NCI-H2171 treated with DMSO at 0.1 percent for 48 hours (cell line): Measurements from ENCODE around the gene FSTL1.
"Not testable (repeated sequence)": the region's sequence is repeated elsewhere in the genome, so short reads cannot be mapped to it uniquely, and the experiment has no call there.

Experiments
- DNase-seq: peaks from one replicate; lab custom pipeline; 2025; lab: John Stamatoyannopoulos, UW

Gene FSTL1

DNA sequence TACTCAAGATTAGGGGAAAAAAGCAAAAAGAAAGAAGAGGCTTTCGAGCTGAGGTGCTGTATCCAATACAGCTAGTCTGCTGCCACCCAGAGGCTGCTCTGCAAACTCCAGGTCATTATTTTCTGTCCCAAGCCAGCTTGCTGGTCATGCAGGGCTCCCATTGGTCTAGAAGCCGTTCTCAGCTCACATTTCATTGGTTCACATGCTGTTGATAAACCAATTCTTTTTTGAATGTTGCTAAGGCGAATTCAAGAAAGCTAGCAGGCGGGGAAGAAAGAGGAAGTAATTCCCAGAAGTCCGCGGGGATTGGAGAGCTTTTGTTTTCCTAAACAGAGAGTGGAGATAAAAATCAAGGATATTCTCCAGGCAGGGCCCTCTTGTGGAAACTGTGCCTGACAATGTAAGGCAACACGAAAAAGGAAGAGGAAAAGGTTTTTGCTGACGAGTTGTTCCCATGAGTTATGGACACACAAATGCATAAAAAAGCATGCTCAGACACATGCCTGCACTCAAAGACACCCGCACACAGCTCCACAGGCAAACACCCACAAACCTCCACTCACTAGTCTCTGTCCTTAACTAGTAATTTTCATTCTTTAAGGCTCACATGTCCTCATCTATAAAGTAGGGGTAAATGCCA, 33.4 kb downstream of the FSTL1 start:
- peak; percentile 99 for DNase-seq

DNA sequence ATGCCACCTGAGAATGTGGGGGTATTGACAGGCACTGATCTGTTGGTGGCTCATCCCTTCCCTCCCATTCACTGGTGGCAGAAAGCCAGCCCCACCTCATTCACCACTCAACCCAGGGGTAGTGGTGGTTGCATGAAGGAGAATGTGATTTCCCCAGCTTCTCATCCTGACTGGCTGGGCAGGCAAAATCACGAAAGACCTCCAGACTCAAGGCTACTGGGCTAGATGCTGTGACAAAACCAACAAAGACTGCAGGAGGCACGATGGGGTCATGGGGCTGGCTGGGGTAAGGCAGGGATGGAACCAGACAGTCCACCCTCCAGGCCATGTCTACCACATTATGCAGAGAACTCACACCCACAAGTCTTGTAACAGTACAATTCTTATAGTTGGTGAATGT, 33.9 kb downstream of the FSTL1 start:
- no peak for DNase-seq

DNA sequence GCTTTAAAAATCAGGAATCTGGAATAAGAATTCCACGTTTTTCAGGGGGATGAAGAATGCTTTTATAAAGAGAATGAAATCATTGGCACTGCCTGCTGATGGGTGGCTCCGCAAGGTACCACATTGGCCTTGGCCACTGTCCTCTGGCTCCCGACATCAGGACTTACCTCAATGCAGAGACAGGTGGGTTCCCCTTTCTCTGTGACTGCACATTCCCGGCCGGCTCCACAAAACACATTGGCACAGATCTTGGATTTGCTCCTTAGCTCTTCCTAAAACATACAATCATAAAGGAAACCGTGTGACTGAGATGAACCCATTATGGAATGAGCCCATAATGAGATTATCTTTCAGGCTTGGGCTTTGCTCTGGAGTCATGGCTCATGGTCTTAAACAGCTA, 35.0 kb downstream of the FSTL1 start:
- no peak for DNase-seq

DNA sequence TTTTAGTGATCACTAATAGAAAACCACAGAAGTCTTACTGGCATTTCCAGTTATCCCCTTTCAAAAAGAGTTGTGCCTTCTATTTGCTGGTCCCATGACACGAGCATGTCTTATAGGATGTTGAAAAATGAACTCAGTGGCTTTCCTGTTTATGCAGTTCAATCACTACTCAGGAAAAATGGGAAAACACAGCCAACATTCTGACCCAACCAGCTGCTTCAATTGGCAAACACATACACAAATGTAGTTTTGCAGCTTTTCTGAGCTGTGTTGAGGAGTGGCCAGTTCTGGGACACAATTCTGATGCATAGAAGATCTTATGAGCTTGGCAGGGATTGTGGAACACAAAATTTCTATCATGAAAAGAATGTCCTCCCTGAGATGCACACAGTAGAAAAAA, 40.3 kb downstream of the FSTL1 start:
- DNase-seq = no peak

DNA sequence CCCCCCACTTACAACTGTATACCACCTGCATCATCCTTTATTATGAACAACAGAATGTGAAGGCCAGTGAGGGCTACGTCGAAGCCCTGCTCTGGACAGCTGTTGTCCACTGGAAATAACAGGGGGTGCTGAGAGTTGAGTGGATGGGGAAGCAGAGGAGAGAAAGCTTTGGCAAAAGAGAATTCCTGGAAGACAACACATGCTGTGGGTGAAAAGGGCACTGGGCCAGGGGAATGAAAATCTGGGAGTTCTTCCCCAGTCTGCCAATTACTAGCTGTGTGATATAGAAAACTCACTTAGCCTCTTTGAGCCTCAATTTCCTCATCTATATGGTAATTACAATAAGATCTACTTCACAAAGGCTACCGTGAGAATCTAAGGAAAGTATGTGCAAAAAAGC, 40.7 kb downstream of the FSTL1 start:
- no peak for DNase-seq

DNA sequence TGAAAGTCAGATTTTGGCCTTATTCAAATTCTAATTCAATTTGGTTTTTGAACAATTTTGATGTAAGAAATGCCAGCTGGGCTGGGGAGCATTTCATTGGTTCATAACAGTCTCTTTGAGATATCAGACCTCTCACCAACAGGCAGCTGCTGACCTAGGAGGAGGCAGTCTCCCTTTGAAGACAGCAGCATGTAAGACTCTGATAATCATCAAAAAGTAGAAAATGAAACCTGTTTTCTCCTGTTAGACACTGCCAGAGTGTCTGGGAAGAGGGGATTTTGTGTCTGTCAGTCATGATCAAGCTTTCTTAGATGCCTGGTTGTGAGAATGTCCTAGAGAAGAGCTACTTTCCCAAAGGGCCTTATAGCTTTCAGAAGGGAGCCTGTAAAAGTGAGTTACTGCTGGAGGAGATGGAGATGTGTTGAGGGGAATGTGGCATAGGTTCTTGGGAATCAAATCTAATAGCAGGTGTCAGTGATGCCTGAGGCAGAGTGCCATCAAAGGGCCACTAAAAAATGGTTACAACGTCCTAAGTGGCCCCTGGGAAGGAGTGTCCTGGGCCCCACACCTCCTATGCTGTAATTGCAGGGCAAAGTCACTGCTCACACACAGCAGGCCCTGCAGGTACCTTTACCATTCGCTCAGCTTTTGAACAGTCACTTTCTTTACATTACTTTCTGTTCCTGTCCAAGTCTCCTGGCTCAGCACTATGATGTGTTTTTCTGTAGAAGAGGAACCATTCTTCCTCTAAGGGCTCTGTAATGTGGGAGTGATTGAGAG, 43.1 kb downstream of the FSTL1 start:
- DNase-seq = no peak

DNA sequence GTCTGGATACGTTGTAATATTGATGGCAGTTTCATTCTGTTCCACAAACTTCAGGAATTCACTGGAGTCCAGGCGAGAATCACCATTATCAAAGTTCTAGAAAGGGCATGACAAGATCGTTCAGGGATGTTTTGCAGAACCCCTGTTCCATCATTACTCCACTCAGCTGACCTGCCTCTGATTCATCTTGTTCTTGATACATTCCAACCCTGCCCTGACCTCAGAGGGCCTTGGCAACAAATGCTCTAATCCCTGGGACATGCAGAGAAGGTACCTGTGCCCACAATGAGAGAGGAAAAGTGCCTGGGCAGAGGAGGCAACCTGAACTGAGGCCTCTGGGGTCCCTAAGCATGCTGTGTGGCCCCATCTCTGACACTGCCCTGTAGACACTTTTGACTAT, 45.9 kb downstream of the FSTL1 start:
- no peak for DNase-seq

DNA sequence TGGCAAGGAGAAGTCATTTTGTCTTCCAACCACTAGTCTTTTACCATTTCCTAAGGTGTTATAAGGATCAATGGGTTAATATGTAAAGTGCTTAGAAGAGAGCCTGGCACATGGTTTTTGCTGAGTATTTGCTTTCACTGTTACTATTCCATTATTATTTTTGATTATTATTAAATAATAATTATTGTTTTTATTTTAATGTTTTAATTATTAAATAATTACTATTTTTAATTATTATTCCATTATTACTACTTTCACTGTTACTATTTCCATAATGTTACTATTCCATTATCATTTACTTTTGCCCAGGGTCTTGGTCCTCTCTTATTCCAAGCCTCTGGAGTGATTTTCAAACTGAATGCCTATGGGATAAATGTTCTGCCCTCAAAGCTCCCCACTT, 48.5 kb downstream of the FSTL1 start:
- DNase-seq = no peak

DNA sequence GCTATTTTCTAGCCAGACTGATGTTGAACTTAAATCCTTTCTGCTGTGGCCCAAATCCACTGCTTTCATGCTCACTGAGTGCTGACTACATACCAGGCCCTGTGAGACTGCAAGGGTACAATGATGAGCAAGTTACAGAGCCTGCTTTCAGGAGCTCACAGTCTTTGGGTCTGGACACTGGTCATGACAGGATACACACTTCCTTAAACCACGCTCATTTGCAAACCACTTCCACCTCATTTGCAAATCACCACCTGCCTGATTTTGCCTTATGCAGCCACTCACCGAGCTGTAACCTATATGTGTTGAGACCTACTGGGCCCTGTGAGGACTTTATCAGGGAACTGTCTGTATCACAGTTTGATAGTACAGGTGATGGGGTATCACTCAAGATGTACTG, 51.4 kb downstream of the FSTL1 start:
- no peak for DNase-seq

DNA sequence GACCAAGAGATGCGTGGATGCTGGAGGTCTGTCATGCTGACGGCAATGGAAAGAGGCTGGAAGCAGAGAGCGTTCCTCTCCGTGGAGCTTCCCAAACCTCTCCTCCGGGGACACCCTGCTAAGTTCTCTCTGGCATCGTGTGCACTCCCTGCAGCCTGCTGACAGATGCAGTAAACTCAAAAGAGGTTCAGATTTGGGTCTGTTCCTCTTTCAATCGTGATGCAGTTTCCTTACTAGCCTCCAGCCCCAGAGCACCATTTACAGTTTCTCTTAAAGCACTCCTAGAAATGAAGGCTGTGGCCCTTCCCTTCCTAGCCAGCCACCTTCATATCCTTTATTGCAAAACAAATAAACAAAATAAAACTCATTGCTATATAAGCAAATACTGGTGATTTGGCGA, 54.3 kb downstream of the FSTL1 start:
- DNase-seq = no peak

DNA sequence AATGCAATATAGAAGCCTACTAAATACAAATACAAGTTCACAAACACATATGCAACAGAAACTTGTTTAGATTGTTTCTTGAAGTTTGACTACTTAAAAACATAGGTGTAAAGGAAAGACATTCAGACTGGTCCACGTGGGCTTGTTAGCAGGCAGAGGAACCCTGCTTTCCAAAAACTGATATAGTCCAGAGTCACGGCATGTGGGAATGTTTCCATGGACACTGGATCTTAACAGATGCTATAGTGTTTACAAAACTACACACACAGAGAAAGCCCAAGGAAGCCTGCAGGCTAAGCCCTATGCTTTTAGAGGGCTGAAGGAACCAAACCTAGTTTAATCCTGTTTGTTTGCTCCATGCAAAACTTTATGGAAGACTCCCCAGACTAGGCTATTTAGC, 56.4 kb downstream of the FSTL1 start:
- no peak for DNase-seq

DNA sequence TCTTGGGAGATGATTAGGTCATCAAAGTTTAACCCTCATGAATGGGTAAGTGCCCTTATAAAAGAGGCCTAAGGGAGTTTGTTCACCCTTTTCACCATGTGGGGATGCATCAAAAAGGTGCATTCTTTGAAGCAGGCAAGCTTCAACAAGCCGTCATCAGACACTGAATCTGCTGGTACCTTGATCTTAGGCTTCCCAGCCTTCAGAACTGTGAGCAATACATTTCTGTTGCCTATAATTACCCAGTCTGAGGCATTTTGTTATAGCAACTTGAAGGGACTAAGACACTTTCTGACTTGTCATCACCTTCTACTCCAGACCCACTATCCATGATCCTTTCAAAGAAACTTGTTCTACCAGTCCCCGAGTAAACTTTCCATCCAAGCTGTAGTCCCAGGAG, 57.0 kb downstream of the FSTL1 start:
- DNase-seq = no peak

DNA sequence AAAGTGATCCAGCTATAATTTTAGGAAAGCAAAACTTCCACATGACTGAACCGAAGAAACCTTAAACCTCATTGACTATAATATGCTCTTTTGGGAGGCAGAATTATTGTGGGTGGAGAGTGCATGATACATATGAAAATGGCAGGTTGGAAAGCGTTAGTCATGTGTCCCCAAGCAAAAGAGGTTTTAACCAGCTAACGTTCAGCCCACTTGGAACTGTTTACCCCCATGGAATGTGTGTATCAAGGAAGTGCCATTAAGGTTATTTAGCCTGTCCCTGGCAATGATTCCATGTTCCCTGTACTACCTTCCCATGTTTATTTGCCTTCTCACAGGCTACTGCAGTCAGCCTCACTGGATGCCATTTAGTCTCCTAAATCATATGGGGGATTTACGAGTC, 57.5 kb downstream of the FSTL1 start:
- DNase-seq = no peak

DNA sequence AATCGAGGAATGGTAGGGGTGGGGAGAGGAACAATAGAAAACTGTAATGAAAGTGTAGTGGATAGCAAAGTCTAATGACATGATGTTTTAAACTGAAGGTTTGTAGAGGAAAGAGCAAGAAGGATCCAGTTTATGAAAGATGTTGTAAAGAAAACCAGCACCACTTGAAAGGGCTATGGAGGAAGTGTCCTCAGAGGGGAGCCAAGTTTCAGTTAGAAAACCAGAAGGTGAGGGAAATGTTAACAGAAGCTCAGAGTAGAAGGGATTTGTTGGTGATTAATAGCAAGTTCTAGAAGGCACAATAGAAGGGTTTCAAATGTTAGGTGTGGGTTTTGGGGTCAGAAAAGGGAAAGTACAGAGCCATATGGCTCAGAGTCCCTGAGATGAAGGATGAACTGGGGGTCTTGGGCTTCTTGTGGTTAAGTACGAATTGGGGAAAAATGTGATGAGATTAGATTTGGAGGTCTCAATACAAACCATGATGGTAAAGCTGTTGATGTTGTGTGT, 67.8 kb downstream of the FSTL1 start:
- DNase-seq = no peak

DNA sequence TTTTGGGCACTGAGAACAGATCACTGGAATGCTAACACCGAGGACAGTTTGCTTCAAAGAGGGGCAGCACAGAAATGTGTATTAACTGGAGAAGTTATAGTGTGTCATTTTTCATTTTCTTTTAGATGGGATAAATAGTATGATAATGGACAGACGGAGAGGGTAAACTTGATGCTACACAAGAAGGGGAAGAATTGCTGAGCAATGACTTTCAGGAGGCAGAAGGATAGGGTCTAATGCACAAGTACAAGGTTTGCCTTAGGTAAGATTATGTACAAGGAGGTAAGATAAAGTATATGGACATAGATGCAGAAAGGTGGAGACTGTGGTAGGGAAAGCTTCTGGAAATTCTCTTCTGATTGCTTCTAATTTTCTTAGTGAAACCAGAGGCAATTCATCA, 69.3 kb downstream of the FSTL1 start:
- DNase-seq = no peak

DNA sequence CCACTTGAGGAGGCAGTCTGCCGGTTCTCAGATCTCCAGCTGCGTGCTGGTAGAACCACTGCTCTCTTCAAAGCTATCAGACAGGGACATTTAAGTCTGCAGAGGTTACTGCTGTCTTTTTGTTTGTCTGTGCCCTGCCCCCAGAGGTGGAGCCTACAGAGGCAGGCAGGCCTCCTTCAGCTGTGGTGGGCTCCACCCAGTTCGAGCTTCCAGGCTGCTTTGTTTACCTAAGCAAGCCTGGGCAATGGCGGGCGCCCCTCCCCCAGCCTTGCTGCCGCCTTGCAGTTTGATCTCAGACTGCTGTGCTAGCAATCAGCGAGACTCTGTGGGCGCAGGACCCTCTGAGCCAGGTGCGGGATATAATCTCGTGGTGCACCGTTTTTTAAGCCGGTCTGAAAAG, 72.8 kb downstream of the FSTL1 start:
- not testable (repeated sequence) for DNase-seq

DNA sequence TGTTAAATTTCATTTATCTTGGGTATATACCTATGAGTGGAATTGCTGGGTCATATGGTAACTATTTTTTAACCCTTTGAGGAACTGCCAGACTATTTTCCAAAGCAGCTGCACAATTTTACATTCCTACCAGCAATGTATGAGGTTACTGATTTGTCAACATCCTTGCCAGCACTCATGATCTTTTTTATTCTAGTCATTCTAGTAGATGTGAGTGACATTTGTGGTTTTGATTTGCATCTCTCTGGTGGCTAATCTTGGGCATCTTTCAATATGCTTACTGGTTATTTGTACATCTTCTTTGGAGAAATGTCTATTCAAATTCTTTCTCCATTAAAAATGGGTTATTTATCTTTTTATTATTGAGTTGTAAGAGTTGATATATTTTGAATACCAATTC, 80.3 kb downstream of the FSTL1 start:
- no peak for DNase-seq

DNA sequence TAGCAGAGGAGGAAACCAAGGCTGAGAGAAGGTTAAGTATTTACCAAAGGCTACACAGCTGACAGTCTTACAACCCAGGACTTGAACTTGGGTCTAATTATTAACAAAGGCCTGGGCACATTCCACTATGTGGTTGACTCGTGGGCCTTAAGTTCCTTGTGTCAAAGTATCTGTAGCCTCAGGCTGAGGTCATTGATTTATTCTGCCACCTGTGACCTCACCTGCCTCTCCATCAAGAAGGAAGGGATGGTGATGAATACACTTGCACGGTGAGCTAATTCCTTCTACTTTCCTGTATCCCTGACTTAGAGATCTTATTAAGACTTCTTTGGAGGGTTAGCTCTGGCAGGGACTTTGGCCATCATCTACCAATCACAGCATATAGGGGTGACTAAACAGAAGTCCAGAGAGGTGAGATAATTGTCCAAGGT, 81.7 kb downstream of the FSTL1 start:
- DNase-seq = no peak

DNA sequence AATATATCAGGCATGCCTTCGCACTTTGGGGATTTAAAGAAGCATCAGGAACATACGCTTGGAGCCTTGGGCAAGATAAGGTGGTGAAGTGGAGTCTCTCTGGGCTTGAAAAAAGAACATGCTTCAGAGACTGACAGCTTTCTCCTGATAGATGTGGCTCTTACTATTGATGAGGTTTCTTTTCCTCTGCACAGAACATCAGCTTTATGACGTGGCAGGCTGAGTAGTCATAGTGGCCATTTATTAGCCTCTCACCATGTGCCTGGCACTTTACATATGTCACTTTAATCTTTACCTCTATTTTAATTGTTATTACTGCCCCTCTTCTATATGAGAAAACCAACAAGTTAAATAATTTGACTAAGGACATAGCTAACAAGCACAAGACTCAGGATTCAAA, 82.6 kb downstream of the FSTL1 start:
- no peak for DNase-seq

DNA sequence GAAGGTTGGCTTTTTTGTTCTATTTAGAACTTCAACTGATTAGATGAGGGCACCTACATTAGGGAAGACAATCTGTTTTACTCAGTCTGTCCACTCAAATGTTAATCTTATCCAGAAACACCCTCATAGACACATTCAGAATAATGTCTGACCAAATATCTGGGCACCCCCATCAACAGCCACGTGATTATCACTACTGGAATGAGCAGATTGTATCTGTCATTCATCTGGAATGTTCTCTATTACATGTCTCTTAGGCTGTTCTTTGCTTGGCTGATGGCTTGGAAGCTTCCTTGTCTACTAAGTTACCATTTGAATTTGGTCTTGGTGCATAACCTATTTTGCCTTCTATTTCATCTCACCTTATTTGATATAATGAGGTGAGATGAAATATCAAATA, 86.0 kb downstream of the FSTL1 start:
- DNase-seq = no peak

DNA sequence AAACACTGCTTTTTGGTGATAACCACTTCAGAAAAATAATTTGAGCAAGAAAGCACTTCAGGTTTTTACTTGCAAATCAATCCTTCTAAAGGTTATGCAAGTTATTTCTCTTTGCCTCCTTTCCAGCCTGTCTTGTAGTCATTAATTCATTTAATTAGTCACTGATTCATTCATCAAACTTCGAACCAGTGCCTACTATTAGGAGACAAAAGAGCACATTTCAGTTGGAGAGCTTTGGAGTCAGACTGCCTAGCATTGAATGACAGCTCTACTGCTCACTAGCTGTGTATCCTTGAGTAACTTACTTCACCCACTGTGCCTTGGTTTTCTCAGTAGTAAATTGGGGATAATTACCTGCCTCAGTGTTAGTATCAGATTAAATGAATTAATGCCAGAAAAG, 86.7 kb downstream of the FSTL1 start:
- DNase-seq = no peak

DNA sequence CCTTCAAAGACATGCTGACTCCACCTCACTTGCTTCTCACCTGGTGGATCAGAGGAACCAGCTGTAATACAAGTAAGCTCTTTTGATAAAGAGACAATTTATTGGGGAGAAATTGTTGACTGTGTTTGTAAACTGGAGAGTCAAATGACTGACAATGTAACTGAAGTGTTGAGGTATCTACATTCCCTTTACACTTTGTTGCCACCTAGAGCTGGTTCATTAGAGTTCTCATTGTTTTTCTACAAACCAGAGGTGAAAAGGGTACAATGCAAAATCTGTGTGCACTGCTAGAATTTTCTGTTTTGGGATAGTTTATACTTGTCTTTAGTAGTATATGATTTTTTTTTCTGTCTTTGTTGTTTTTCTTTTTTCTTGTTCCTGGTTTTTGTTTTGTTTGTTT, 93.0 kb downstream of the FSTL1 start:
- peak; percentile 28 for DNase-seq

DNA sequence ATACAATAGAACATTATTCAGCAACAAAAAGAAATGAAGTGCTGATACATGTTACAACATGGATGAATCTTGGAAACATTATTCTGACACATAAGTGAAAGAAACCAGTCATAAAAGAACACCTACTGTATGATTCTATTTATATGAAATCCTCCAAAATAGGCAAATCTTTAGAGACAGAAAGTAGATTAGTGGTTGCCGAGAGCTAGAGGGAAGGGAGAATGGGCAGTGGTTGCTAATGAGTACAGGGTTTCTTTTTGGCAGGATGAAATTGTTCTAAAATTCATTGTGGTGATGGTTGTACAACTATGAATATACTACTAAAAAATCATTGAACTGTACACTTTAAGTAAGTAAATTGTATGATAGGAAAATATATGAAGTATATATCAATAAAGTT, 95.3 kb downstream of the FSTL1 start:
- DNase-seq = no peak

DNA sequence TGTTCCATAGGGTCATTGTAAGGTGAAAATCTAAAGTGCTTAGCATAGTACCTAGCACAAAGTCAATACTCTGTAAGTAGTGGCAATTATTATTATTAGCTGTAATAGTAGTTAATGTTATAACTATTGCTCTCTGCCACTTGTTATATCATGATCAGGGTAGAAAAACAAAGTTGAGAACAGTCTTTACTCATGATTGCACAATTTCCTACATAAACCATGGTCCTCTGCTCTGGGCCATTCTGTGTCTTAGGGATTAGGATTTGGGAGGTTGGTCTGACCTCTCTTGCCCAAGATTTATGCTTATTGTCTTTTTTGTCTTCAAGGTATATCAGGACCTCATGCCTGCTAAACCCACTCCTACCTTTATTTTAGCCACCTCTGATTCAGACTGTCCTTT, 97.3 kb downstream of the FSTL1 start:
- no peak for DNase-seq
